ENCODE measurements around the gene SYT7.

Gene SYT7

GRCh38 chr11:61598374-61598773 lies 17.5 kb upstream of the SYT7 start:
- Mint-ChIP-seq H3K36me3 (ENCODE audit: low read depth) (no peaks in the 10 kb centered on the region), H3K27ac (no peak overlapping the region), H3K4me3 (no peak overlapping the region), H3K9me3 (no peaks in the 10 kb centered on the region), H3K4me1 (ENCODE audit: low read depth) (no peaks in the 10 kb centered on the region), H3K27me3 (peaks cover 34% of the 10 kb centered on the region)
- no peak for DNase-seq

DNA sequence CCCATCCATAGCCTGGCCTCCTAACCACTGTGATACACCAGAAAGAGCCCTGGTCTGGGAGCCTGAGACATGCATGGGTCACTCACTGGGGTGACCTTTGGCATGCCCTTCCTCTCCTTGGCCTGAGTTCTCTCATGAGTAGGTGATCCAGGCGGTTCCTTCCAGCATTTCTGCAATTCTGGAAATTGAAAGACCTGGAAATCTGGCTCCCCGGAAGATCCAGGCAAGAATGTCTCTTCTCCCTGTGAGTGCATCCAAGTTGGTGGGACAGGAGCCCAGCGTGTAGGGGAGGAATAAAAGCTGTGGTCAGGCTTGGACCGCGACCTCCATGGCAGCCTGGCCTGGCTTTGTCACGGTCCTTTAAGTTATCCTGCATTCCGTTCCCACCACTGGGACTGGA lies 16.1 kb upstream of the SYT7 start:
- no peaks in the 10 kb centered on the region for H3K4me1 Mint-ChIP-seq (ENCODE audit: low read depth)
- H3K4me3 Mint-ChIP-seq, result no peak overlapping the region
- H3K9me3 Mint-ChIP-seq, result no peaks in the 10 kb centered on the region
- no peak overlapping the region for H3K27ac Mint-ChIP-seq
- H3K36me3 Mint-ChIP-seq (ENCODE audit: low read depth), result no peaks in the 10 kb centered on the region
- peaks cover 43% of the 10 kb centered on the region for H3K27me3 Mint-ChIP-seq
- DNase-seq, result no peak

DNA sequence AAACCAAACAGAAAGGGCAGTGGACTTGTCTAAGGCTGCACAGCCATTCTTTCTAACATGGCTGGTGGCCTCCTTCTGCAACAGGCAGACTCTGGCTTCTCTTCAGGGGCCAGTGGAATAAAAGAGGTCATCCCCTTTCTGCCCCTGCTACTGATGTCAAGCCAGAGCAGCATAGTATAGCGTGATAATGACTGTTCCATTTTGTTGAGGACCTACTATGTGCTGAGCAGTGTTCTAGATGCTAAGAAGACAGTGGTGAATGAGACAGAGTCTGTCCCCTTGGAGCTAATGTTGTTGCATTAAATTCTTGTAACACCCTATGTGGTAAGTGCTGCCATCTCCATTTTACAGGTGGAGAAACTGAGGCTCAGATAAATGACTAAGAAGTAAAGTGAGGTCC lies 15.7 kb upstream of the SYT7 start:
- Mint-ChIP-seq H3K4me1 (ENCODE audit: low read depth) (no peaks in the 10 kb centered on the region), H3K27ac (no peak overlapping the region), H3K4me3 (no peak overlapping the region), H3K36me3 (ENCODE audit: low read depth) (no peaks in the 10 kb centered on the region), H3K9me3 (no peaks in the 10 kb centered on the region), H3K27me3 (peaks cover 46% of the 10 kb centered on the region)
- no peak for DNase-seq

- H3K27me3 Mint-ChIP-seq, result peaks cover 51% of the 10 kb centered on the region
Observed at GRCh38 chr11:61594907-61595257, 14.0 kb upstream of the SYT7 start.

DNA sequence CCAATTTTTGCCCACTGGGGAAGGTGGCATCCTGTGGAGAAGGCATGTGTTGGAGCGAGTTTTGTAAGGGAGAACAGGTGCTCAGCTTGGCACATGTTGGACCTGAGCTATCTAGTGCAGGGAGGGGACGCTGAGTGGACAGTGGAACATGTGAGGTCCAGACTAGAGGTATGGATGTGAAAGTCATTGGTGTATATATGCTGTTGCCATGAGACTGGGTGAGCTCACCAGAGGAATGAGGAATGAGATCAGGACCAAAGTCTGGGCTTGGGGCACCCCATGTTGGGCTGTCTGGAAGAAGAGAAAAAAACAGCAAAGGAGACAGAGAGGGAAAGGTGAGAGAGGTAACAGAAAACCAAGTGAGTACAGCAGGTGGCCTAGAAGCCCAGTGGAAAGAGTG lies 12.3 kb upstream of the SYT7 start:
- H3K4me1 Mint-ChIP-seq (ENCODE audit: low read depth), result peaks cover 11% of the 10 kb centered on the region
- H3K4me3 Mint-ChIP-seq, result no peak overlapping the region
- no peak overlapping the region for H3K27ac Mint-ChIP-seq
- peaks cover 51% of the 10 kb centered on the region for H3K27me3 Mint-ChIP-seq
- H3K36me3 Mint-ChIP-seq (ENCODE audit: low read depth), result no peaks in the 10 kb centered on the region
- DNase-seq, result no peak
- no peaks in the 10 kb centered on the region for H3K9me3 Mint-ChIP-seq

More at GRCh38 chr11:61594907-61595257, 14.0 kb upstream of the SYT7 start:
- no peak for DNase-seq
- H3K4me1 Mint-ChIP-seq (ENCODE audit: low read depth), result no peaks in the 10 kb centered on the region
- H3K4me3 Mint-ChIP-seq, result no peak overlapping the region
- H3K9me3 Mint-ChIP-seq, result no peaks in the 10 kb centered on the region
- H3K27ac Mint-ChIP-seq, result no peak overlapping the region
- H3K36me3 Mint-ChIP-seq (ENCODE audit: low read depth), result no peaks in the 10 kb centered on the region

DNA sequence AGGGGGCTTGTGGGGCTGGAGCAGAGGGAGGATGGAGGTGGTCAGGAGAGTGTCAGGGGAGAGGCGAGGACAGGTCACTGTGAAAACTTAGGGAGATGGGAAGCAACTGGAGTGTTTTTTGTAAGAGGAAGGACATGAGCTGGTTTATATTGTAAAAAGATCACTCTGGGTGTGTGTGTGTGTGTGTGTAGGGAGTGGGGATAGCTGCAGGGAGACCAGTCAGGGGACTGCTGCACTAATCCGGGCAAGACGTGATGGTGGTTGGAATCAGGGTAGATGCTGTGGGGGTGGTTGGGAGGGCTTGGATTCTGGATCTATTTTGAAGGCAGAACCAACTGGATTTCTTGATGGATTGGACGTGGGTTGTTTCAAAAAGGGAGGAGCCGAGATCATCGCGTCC lies 11.3 kb upstream of the SYT7 start:
- Mint-ChIP-seq H3K4me3 (no peak overlapping the region), H3K36me3 (ENCODE audit: low read depth) (no peaks in the 10 kb centered on the region), H3K9me3 (no peaks in the 10 kb centered on the region), H3K27me3 (peaks cover 54% of the 10 kb centered on the region), H3K27ac (no peak overlapping the region), H3K4me1 (ENCODE audit: low read depth) (peaks cover 14% of the 10 kb centered on the region)
- no peak for DNase-seq

DNA sequence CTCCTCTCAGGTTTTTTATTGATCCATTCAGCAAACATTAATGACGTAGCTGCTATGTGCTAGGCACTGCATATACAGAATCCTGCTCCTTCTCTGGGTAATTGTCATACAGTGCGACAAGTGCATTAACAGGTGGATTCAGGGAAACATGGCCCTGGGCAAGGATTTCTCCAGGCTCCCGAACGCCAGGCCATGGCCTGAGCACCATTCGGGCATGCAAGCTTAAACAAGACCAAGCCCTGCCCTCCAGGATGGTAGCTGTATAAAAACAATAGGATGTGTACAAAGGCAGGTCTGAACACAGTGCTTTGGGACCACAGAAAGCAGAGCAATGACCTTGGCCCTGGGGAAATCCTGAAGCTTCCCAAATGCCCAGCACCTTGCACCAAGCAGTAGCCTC lies 9.1 kb upstream of the SYT7 start:
- H3K27me3 Mint-ChIP-seq, result peaks cover 50% of the 10 kb centered on the region
- H3K9me3 Mint-ChIP-seq, result no peaks in the 10 kb centered on the region
- no peaks in the 10 kb centered on the region for H3K36me3 Mint-ChIP-seq (ENCODE audit: low read depth)
- no peak overlapping the region for H3K4me3 Mint-ChIP-seq
- H3K4me1 Mint-ChIP-seq (ENCODE audit: low read depth), result peaks cover 14% of the 10 kb centered on the region
- no peak for DNase-seq
- H3K27ac Mint-ChIP-seq, result no peak overlapping the region

DNA sequence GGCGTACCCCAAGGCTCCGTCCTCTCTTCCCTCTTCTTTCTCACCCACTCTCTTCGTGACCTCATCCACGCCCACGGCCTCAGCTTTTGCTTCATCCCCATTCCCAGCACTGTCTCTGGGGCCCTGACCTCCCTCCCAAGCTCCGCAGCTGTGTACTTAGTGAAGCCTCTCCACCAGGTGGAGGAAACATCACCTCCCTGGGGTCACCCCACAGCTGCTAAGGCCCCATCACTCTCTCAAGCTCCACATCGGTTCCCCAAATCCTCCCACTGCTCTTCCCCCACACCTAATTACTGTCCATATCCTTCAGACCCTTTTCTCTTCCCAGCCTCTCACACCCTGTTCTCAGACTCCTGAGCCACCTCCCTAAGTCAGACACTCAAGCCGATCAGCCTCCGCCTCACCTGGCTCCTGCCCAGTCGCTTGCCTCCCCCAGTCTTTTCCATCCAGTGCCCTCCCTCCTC lies 7.9 kb upstream of the SYT7 start:
- Mint-ChIP-seq H3K27ac (no peak overlapping the region), H3K27me3 (peaks cover 45% of the 10 kb centered on the region), H3K9me3 (no peaks in the 10 kb centered on the region), H3K4me1 (ENCODE audit: low read depth) (peaks cover 14% of the 10 kb centered on the region), H3K4me3 (peak overlapping the region; percentile 63), H3K36me3 (ENCODE audit: low read depth) (no peaks in the 10 kb centered on the region)
- DNase-seq, result no peak

DNA sequence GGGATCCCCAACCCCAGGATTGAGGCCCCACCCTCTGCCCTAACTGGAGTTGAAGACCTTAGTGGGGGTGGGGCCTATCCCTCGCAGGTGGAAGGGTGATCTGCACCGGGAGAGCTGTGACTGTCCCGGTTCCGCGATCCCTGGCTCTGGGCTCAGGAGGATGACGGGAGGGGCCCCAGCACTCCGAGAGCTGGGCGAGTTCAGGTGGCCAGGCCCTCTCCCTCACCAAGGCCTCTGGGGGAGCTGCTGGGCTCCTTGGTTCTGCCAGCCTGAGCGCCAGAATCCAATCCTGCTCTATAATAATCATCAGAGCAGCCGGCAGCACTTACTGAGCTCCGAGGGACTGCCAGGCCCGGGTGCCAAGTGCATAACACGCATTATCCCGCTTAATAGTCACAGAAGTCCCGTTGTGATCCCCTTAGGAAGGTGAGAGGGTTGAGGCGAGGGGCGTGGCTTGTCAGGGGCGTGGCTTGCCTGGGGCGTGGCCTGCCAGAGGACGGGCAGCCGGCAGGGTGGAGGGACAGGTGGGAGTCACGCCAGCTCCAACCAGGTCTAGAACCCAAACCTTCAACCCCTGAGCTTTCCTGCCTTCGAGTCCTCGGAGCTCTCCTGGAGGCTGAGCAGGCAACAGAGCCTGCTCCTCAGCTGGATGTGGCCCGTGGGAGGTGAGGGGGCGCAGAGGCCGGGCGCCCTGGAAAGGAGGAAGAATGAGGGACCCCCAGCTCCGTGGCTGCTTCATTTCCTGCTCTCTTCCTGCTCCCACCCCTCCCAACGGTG lies 7.3 kb upstream of the SYT7 start:
- H3K36me3 Mint-ChIP-seq (ENCODE audit: low read depth), result no peaks in the 10 kb centered on the region

DNA sequence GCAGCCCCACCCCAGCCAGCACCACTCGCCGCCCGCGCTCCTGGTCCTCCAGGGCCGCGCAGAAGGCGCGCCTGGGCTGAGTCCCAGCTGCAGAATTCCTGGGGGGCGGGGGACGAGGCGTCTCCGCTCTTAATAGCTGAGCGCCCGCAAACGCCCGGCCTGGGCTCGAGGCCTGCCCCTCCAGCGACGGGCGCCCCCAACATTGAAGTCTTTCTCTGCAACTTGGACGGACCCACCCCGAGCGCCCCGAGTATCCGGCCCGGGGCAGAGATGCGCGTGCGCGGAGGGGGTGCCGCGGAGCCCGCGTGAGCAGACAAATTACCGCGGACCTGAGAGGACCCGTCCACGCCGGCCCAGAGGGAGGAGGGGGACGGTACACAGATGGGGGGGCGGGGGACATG lies 6.7 kb upstream of the SYT7 start:
- Mint-ChIP-seq H3K9me3 (no peaks in the 10 kb centered on the region), H3K4me1 (ENCODE audit: low read depth) (peaks cover 14% of the 10 kb centered on the region), H3K36me3 (ENCODE audit: low read depth) (no peaks in the 10 kb centered on the region), H3K4me3 (peak overlapping the region; percentile 63), H3K27ac (no peak overlapping the region), H3K27me3 (peaks cover 42% of the 10 kb centered on the region)
- DNase-seq, result peak; percentile 69

More for the DNA sequence above, 7.3 kb upstream of the SYT7 start:
- peak; percentile 85 for DNase-seq
- peaks cover 43% of the 10 kb centered on the region for H3K27me3 Mint-ChIP-seq
- H3K9me3 Mint-ChIP-seq, result no peaks in the 10 kb centered on the region
- no peak overlapping the region for H3K27ac Mint-ChIP-seq
- H3K4me3 Mint-ChIP-seq, result peak overlapping the region; percentile 63
- H3K4me1 Mint-ChIP-seq (ENCODE audit: low read depth), result peaks cover 14% of the 10 kb centered on the region

GRCh38 chr11:61586792-61587430 lies 6.0 kb upstream of the SYT7 start:
- no peaks in the 10 kb centered on the region for H3K36me3 Mint-ChIP-seq (ENCODE audit: low read depth)
- H3K27me3 Mint-ChIP-seq, result peaks cover 43% of the 10 kb centered on the region
- no peak overlapping the region for H3K27ac Mint-ChIP-seq
- H3K4me1 Mint-ChIP-seq (ENCODE audit: low read depth), result peaks cover 15% of the 10 kb centered on the region
- no peak overlapping the region for H3K4me3 Mint-ChIP-seq
- no peaks in the 10 kb centered on the region for H3K9me3 Mint-ChIP-seq
- DNase-seq, result no peak

GRCh38 chr11:61585115-61585514 lies 4.2 kb upstream of the SYT7 start:
- no peaks in the 10 kb centered on the region for H3K36me3 Mint-ChIP-seq (ENCODE audit: low read depth)
- H3K27ac Mint-ChIP-seq, result no peak overlapping the region
- no peak for DNase-seq
- peaks cover 21% of the 10 kb centered on the region for H3K4me1 Mint-ChIP-seq (ENCODE audit: low read depth)
- H3K9me3 Mint-ChIP-seq, result no peaks in the 10 kb centered on the region
- no peak overlapping the region for H3K4me3 Mint-ChIP-seq
- H3K27me3 Mint-ChIP-seq, result peaks cover 36% of the 10 kb centered on the region

DNA sequence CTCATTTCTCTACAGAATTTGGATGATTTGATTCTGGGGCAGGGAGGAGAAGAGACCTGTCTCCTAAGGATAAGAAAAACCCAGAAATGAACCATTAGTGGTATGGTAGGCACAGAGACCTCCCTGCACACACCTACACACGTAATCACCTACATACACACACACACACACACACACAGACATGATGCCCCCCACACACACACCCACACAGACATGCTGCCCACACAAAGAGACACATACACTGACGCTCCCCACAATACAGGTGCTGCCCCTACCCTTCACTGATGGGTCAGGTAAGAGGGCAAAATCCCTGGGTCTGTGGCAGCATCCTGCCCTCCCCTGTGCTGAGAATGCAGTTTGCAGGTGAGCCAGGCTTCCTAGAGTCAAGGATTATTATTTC lies 1.1 kb upstream of the SYT7 start:
- Mint-ChIP-seq H3K4me1 (ENCODE audit: low read depth) (peaks cover 8% of the 10 kb centered on the region), H3K27ac (peak overlapping the region; percentile 50), H3K4me3 (peak overlapping the region; percentile 69), H3K9me3 (no peaks in the 10 kb centered on the region), H3K27me3 (peaks cover 43% of the 10 kb centered on the region), H3K36me3 (ENCODE audit: low read depth) (no peaks in the 10 kb centered on the region)
- DNase-seq, result no peak

DNA sequence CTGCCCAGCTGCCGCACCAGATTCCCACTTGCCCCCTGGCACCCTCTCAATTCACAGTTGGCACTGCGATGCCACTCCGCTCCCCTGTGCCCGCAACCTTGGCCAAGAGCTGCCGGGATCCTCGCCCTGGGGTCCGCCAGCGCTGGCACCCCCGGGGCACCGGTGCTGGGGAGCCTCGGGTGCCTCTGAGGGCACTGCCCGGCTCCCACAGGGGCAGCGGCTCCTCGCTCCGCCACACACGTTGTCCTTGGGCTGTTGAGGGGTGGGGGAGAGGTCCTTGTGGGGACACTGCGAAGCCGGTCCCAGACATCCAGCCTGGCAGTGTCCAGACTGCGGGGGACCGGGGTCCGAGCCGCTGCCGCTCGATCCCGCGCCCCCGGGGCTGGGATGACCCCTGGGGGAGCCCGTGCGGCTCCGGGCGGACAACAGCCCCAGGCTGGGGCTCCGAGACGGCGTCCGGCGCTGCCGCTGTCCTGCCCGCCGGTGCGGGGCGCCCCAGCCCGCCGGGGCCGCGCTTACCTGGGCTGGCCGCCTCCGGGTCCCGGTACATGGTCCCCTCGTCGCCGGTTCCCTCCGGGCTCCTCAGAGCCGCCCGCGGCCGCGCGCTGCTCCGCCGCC lies 496 bp downstream of the SYT7 start:
- H3K4me1 Mint-ChIP-seq (ENCODE audit: low read depth), result peaks cover 8% of the 10 kb centered on the region
- peaks cover 43% of the 10 kb centered on the region for H3K27me3 Mint-ChIP-seq
- H3K4me3 Mint-ChIP-seq, result peak overlapping the region; percentile 31
- no peaks in the 10 kb centered on the region for H3K36me3 Mint-ChIP-seq (ENCODE audit: low read depth)
- DNase-seq, result peak; percentile 40
- H3K27ac Mint-ChIP-seq, result no peak overlapping the region
- no peaks in the 10 kb centered on the region for H3K9me3 Mint-ChIP-seq

- Mint-ChIP-seq H3K4me3 (peak overlapping the region; percentile 43), H3K27ac (no peak overlapping the region), H3K36me3 (ENCODE audit: low read depth) (no peaks in the 10 kb centered on the region), H3K9me3 (no peaks in the 10 kb centered on the region), H3K4me1 (ENCODE audit: low read depth) (peaks cover 8% of the 10 kb centered on the region), H3K27me3 (peaks cover 43% of the 10 kb centered on the region)
- peak; percentile 37 for DNase-seq
Observed at GRCh38 chr11:61579676-61580270, 1.1 kb downstream of the SYT7 start.
